CD4-positive, alpha-beta T cell treated with Interleukin-6 at 100 ng/mL for 8 hours (primary cell): ENCODE data around the gene GRIN3A.

Source experiments
- DNase-seq: peaks from one replicate; pipeline ENCODE4 v3.0.0-alpha.2; 2020; ENCODE audit warnings: mixed read lengths, low spot score

The GRIN3A gene

DNA sequence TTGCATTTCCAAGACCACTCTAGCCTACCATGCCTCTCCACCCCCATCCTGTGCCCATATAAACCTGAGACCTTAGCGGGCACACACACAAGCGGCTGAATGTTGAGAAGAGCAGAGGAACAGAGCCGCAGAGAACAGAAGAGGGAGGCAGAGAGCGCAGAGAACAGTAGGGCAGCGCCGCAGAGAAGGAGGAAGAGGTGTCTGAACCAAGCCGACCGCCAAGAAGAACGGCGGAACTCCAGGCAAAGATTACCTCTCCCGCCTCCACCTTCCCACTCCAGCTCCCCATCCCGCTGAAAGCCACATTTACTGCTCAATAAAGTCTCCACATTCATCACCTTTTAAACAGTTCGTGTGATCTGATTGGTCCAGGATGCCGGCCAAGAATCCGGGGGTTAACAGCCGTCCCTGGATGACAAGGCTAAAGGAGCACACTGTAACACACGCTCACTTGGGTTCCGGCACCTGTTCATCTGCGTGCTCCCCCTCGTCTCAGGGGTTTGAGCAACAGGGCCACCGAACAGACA is 33.2 kb downstream of the GRIN3A start:
- DNase-seq: peak; percentile 3

DNA sequence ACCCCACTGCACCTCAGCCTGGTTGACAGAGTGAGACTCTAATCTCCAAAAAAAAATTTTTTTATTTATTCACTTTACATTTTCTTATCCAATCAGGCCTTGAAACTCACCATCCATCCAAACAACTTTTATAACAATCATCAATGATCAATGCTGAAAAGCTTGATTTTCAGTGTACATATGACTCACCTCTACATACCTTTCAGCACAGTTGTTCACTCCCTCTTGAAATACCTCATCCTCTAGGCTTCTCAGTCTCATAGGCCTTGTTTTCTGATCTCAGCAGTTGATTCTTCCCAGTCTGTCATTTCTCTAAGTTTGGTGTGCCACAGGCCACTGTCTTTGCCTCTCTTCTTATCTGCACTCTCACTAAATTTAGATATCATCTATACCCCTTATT is 36.2 kb downstream of the GRIN3A start:
- DNase-seq: no peak

DNA sequence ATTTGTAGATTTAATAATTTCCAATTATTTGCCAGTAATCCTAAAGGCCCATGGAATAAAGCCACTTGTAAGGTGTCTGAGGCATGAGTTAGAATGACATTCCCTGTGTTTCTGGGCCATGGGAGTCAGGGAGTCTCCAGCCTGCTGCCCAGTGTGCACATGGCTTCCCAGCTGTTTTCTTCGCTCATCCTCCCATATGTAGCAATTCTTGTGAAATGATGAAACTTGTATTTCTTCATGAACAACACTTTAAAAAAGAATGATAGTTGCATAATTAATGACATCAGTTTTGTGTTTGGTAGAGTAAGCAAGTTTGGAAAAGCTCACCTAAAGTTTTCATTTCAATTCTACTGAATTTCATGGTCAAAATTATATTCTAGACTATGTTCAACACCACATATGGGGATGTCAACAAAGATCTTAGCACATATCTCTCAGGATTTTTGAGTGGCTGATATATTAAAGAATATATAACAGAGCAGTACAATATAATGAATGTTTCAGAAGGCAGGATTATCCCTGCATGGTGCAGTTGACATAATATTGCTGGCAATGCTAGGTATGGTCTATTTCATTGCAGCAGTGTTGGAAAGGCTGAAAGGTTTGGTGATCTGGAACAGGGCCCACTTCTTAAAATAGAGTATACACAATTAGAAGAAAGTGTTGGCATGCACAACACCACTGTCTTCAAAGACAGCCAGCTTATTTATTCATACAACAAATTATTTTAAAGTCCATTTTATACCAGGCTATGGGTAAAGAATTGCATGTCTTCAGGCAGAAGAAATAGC is 44.7 kb downstream of the GRIN3A start:
- DNase-seq: no peak

DNA sequence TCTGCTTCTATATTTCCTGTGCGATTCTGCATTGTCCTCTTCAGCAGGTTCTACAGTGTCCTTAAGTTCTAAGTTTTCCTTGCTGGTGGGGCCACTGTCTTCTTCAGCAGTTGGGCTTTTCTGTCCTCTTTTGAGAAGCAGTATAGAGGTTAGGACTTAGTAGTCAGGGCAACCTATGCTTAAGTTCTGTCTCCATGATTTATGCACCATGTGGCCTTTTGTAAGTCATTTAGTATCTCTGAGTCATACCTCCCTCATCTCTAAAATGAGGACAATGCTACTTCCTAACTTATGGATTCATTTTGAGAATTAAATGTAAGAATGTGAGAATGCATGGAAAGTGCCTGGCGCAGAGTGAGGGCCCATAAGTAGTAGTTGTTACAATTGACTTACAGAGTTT is 46.8 kb downstream of the GRIN3A start:
- DNase-seq: no peak

DNA sequence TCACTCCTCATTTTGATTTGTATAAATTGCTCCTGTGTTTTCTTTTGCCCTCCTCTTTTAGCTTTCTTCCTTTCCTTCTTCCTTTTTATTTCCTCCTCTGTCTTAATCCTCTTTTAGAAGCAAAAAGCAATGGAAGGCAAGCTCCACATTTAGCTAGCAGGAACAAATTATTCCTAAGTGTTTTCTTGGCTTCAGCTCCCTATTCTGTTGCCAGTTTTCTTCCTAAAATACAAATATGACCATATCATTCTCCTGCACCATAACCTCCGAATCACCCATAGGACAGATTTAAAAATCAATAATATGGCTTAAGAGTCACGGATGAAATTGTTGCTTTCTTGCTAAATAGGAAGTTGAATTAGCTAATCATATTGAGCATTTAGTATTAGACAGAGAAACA is 49.4 kb downstream of the GRIN3A start:
- DNase-seq: no peak

DNA sequence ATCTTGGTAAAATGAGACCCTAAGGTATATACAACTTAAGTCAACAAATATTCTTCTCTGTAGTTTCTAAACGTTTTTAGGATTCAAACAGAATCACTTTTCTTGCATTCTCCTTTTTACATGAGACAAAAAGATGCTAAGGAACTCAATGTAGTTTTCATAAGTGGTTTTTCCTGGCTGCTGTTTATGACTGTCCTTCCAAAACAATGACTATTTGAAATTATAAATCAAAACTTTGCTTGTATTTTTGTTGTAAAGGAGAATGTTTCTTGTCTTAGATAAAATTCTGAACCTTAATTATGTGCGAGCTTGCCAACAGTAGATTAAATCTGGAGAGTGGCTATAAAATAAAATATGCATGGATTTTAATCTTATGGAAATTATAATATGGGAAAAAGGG is 53.8 kb downstream of the GRIN3A start:
- no peak for DNase-seq

DNA sequence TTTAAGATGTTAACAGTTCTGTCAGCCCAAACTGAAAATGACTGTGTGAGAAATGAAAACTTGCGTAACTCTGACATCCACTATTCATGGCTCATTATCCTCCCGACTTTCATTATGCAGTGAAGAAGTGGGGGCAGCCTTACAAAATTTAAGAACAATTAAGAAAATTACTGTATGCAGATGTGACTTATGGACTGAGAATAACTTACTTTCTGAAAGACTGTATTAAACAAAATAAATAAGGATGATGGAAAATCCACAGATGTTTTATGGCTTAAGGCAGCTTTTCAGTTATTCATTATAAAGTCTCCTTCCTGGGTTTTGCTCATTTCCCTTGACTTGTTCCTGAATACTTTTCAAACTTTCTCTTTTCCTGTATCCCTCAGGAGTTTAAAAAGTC is 55.2 kb downstream of the GRIN3A start:
- DNase-seq: no peak

DNA sequence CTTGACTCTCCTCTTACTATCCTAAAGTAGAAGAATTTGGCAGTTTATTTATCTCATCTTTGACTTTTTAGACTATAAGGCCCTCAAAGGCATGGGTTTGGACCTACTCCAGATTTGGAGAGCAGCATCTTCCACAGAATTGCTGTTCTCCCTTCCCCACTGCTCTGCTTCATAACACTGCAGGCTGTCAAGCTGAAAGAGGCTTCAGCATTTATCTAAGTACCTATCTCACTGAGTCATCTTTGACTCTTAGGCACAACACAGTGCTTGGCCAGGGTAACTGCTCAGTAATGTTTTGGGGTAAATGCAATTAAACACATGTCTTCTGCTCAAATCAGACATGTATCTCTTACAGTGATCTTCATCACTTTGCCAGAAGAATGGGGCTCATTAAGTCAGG is 60.6 kb downstream of the GRIN3A start:
- no peak for DNase-seq

DNA sequence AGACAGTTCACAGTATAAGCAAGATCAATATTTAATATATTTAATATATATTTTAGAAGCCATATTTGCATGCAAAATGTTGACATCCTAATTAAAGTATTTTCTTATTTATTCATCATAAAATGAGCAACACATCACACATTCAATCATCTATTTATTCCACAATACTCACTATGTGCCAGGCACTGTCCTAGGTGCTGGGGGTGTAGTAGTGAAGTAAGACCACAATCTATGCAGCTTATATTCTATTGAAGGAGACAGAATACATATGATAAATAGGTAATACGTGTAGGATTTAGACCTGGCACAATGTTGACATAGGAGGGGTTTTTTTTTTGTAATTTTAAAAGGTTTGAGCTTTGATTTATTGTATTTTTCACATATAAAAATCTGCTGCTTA is 63.1 kb downstream of the GRIN3A start:
- DNase-seq: no peak

DNA sequence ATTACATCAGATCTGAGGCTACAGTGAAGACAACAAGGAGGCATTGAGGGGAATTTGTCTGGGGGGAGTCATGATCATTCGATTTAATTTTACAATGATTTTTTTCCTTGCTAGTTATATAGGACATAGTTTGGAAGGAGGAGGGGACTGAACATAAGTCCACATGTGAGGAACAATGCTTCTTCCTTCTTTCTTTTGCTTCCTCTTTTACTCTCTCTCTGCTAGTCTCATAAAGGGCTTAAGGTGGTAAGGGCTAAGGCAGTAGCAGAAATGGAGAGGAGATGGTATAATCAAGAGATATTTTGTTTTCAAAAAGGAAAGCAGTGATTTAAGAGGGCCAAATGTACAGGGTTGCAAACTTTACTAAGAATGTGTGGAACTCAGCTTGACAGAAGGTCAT is 64.3 kb downstream of the GRIN3A start:
- no peak for DNase-seq

DNA sequence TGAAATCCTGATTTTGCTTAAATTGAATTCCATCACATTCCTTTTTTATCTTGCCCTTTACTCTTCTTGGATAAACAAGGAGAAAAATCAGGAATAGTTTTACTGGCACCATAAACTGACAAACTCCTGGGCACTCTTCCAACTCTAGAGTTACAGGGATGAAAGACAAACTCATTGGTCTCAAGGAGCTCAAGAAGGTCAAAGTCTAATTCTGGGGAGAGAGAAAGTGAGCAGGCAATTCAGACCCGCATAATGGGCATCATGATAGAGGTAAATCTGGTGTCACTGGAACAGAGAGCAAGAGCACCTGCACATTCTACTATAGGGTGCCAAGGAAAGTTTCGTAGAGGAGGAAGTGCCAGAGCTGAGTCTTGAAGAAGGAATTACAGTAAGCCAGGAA is 64.8 kb downstream of the GRIN3A start:
- no peak for DNase-seq

DNA sequence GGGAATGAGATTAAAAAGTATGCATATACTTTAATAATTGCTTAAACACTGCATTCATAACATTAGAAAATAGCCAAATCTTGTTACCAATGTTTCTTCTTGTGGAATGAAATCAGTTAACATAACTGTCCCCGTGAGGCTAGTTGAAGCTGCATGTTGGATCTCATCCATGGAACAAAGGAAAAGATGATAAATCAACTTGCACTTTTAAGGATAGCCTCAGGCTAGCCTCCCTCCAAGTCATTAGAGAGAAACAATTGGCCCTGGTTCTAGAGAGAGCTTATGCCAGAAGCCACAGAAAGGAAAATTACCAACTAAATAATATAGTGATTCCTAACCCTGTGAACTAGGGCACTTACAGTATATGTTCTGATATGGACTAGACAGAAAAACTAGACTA is 66.9 kb downstream of the GRIN3A start:
- no peak for DNase-seq

DNA sequence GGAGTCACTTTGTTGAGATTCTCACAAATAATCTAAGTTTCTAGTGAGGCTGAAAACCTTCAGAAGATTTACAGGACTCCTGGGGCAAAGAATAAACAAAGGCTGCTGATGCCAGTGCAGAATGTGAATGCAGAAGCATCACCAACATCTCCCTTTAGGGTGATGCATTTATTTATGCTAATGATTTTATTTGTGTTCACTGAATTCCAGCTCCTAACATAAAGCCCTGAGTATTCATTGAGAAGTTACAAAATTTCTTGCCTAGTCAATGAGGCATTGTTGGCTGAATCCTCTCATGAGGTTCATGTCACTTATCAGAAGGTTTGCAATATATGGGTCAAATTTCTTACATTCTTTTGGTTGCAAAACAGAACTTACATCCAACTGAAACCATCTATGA is 70.0 kb downstream of the GRIN3A start:
- no peak for DNase-seq

DNA sequence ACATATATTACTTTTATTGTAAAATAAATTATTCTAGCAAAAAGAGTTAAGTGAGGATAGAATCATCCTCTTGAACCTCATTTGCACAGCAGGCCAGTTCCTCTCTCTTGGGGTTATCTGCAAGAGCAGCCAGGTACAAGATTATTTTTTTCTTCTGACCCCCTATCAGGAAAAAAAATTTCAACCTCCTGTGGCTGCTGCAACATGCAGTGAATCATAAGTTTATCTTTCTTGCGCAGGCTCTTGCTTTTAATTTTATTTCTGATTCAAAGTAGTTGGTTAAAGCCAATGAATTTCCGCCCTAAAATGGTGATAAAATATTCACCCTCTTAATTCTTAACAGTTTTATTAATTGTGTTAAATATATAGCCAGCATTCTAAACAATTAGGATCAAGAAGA is 74.0 kb downstream of the GRIN3A start:
- DNase-seq: no peak

DNA sequence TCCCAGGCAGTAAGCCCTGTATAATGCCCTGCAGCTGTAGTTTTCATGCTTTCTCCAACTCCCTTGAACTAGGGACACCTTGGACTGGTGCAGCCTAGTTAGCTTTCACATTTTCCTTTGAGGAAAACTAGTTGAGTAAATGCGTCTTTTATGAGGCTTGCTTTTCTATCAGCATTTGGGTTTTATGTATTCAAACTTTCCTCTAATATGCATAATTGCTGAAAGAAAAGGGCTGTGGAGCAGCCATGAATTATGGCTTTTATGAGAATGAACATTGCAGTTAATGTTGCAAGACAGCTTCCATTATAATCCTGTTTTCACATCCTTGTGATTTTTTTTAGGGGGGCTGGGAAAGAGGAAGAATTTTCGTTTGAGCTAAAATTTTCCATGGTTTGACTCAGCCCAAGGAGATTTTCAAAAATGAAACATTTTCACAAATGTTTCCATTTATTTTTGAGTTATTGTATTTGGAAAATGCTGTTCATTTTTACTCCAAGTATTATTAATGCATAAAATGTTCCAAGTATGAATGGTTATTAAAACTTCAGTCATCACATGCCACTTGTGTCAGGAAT is 85.8 kb downstream of the GRIN3A start:
- no peak for DNase-seq

DNA sequence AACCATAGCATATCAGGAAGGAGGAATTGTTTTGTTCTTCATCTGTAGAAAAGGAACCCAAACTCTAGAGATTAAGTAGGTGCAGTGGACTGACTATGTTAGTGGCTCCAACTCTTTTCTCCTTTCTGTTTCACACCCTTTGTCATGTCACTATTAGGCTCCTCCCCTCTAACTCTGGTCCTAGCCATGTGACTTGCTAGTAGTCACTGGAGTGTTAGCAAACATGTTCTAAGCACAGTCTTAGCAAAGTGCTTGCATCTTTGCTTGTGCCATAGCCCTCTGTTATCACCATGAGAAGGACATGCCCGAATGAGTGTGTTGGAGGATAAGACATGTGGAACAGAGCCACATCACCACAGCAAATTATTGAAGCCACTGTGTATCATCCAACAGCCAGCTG is 88.3 kb downstream of the GRIN3A start:
- no peak for DNase-seq

DNA sequence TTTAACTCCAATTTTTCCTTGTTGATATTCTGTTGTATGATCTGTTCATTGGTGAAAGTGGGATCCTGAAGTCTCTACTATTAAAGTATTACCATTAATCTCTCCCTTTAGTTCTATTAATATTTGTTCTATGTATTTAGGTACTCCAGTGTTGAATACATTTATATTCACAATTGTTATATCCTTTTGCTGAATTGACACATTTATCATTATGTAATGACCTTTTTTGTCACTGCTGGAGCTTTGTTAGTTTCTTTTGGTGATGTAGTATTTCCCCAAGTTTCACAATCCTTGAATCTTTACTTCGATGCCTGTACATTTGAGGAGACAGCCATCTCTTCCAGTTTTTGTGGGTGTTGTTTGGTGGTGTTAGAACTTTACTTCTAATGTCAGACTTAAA is 90.0 kb downstream of the GRIN3A start:
- DNase-seq: no peak

DNA sequence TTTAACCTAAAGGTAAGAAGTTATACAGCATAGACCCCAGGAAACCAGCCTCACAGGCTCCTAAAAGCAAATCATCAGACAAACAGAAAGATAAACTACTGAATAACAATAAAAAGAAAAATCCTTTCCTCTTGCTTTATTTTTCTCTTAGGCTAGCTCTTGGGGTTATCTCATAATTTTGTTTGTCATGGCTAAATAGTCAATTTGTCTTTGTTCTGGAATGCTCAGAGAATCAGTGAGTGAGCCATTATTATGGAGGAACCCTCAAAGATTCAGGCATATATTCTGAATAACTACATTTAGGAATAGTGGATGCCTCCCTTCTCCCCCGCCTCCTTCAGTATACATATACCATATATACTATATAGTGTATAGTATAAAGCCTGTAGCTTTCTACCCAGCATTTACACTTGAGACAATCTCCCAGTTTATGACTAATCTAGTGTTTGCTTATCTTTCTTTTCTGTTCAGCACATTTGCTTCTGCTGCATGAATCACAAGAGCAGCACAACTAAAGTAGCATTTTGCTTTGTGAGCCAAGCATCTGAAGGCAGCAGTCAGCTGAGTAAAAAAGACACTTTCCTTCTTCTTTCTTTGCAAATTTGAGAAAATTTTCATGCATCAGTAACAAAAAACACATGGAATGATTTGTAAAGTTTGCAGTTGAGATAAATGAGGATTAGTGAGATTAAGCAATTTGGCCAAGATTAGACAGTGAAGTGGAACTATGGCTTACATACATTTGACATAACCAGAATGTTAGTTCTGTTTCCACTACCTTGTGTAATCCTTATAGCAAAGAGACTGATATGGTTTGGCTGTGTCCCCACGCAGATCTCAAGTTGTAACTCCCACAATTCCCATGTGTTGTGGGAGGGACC is 98.4 kb downstream of the GRIN3A start:
- DNase-seq: no peak

DNA sequence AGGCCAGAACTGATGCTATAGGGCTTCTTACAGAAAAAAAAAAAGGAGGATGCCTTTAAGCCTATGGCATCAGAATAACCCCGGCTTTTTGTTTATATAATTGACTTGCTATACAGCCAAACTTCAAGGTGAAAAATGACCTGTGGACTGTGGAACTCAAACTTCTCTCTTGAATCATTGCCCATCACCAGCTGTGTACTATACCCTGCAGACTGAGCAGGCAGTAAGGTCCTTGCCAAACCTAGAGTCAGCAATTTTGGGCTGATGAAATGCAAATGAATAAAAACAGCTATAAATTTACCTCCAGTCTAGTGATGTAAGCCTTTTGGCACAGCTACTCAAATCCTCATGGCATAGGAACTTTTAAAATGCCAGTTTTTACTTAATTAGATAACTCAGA is 99.1 kb downstream of the GRIN3A start:
- DNase-seq: no peak

DNA sequence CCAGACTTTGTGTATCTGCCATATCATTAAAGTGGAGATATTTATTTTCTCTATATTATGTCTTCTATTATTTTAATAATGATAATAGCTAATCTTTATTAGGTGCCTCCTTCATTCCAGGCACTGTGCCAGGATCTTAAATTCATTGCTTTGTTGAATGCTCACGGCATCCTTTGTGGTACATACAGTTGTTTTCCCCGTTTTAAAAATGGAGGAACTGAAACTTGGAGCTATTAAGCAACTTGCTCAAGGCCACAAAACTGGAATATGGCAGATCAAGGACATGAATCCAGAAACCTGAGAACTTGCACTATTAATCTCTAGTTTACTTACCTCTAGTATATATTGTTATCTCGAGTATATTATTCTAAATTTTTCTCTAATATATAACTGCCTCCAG is 102.2 kb downstream of the GRIN3A start:
- no peak for DNase-seq

DNA sequence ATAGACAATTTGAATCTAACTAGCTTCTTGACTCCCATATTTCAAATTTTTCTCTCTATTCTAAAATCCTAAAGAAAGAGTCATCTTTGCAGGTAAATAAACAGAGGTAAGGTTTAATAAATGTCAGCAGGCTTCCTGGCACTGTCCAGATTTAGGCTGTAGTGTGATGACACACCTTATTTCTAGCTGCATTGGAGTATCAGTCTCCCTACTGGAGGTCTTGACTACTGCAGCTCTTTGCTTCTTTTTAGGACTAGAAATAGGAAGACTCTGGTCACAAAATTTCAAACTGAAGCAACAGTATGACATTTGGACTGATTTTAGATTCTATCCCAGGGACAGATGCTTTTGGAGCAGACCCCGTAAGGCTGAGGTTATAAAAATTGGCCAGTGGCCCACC is 103.0 kb downstream of the GRIN3A start:
- DNase-seq: no peak

DNA sequence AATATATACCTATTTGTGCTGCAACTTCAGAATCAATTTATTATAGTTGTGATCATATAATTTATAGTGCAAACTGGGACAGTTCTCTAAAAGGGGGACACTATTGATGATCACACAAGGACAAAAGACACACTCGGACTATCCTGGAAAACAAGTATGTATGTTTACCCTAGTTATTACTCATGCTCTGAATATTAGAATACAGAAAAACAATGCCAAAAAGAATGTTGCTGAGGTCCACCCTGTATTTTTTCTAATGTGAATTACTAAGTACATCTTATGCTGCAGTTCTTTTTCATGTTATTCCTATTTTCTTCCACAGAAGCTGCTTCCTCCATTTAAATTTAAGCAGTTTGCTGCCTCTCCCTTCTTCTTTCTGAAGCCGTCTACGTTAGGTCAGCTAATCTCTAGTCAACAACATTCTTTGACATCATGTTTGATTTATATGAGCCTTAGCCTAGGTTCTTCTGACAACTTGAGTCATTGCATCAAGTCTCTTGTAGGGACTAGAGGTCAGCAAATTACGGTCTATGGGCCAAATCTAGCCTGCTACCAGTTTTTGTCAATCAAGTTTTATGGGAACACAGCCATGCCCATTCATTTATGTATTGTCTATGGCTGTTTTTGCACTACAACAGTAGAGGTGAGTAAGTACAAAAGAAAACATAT is 103.6 kb downstream of the GRIN3A start:
- DNase-seq: no peak
